ENCODE data around the gene MBD6. TPM values are rescaled to one million over a fixed set of nuclear protein-coding genes. Genes with fewer than 3 reads are reported as not detected.

Gene MBD6
- total and polyA plus RNA-seq, 2 of the 13 experiments (the other 11 are each of a cell fraction or from before 2014, with no cell fraction given) = 4.1 to 5.9 TPM

DNA sequence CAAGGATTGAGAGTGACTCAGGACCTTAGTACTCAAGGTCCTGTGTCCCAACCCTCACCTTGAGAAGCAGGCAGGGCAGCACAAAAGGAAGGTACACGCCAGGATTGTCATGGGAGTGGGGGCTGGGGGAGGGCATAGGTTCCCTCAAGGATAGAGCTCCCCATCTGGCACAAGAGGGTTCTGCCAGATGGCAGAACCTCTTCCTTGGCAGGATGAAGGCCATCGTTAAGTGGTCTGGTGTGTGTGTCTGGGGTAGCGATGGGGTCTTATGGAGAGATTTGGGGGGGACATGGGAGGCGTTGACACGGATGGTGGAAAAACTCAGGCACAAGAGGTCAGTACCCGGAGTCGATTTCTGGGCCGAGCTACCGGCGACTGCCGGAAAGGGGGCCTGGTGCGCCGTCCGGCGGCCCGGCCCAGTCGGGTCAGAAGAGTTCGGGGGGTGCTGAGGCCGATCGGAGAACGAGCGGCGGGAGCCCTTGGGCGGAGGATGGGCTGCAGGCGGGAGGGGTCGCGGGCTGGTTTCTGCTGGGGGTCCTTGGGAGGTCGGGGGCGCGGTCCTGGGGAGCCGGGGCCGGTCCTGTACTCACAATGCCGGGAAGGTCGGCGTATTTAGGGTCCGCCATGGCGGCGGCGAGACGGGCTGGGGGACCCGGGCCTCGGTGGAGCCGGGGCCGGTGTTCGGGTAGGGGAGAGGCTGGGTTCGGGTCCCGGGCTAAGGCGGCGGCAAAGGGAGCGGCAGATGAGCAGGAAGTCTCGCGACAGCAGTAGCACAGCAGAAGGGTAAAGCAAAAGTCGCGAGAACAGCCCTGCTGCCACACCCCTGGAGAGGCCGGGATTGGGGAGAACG lies 24.0 kb downstream of the MBD6 start, which contains the start of gene DCTN2 (continued):
- TF ChIP-seq, protein P1, sequence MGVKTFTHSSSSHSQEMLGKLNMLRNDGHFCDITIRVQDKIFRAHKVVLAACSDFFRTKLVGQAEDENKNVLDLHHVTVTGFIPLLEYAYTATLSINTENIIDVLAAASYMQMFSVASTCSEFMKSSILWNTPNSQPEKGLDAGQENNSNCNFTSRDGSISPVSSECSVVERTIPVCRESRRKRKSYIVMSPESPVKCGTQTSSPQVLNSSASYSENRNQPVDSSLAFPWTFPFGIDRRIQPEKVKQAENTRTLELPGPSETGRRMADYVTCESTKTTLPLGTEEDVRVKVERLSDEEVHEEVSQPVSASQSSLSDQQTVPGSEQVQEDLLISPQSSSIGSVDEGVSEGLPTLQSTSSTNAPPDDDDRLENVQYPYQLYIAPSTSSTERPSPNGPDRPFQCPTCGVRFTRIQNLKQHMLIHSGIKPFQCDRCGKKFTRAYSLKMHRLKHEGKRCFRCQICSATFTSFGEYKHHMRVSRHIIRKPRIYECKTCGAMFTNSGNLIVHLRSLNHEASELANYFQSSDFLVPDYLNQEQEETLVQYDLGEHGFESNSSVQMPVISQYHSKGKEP (CRISPR knock-in tag; IDR thresholded peaks at IDR 0.05) = no peak
- TF ChIP-seq, protein P2, sequence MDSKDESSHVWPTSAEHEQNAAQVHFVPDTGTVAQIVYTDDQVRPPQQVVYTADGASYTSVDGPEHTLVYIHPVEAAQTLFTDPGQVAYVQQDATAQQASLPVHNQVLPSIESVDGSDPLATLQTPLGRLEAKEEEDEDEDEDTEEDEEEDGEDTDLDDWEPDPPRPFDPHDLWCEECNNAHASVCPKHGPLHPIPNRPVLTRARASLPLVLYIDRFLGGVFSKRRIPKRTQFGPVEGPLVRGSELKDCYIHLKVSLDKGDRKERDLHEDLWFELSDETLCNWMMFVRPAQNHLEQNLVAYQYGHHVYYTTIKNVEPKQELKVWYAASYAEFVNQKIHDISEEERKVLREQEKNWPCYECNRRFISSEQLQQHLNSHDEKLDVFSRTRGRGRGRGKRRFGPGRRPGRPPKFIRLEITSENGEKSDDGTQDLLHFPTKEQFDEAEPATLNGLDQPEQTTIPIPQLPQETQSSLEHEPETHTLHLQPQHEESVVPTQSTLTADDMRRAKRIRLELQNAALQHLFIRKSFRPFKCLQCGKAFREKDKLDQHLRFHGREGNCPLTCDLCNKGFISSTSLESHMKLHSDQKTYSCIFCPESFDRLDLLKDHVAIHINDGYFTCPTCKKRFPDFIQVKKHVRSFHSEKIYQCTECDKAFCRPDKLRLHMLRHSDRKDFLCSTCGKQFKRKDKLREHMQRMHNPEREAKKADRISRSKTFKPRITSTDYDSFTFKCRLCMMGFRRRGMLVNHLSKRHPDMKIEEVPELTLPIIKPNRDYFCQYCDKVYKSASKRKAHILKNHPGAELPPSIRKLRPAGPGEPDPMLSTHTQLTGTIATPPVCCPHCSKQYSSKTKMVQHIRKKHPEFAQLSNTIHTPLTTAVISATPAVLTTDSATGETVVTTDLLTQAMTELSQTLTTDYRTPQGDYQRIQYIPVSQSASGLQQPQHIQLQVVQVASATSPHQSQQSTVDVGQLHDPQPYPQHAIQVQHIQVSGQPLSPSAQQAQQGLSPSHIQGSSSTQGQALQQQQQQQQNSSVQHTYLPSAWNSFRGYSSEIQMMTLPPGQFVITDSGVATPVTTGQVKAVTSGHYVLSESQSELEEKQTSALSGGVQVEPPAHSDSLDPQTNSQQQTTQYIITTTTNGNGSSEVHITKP (CRISPR knock-in tag; IDR thresholded peaks at IDR 0.05; ENCODE audit: low read depth) = no peak
- TF ChIP-seq, protein P3, sequence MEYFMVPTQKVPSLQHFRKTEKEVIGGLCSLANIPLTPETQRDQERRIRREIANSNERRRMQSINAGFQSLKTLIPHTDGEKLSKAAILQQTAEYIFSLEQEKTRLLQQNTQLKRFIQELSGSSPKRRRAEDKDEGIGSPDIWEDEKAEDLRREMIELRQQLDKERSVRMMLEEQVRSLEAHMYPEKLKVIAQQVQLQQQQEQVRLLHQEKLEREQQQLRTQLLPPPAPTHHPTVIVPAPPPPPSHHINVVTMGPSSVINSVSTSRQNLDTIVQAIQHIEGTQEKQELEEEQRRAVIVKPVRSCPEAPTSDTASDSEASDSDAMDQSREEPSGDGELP (IDR thresholded peaks at IDR 0.05; ENCODE audit: borderline replicate concordance, low read depth) = no peak; the same call in 1 of the 2 replicates
- TF ChIP-seq FOSL1 (CRISPR knock-in tag; IDR thresholded peaks at IDR 0.05; ENCODE audit: borderline replicate concordance) (no peak), ZNF543 (CRISPR knock-in tag; IDR thresholded peaks at IDR 0.05) (no peak), THAP11 (CRISPR knock-in tag; IDR thresholded peaks at IDR 0.05) (no peak), RAD21 (CRISPR knock-in tag; IDR thresholded peaks at IDR 0.05) (peak; percentile 7; the same call in 1 of the 2 replicates), ZFP41 (CRISPR knock-in tag; IDR thresholded peaks at IDR 0.05; ENCODE audit: borderline replicate concordance) (no peak), TBX3 (IDR thresholded peaks at IDR 0.05; ENCODE audit: borderline replicate concordance) (no peak), IKZF4 (CRISPR knock-in tag; IDR thresholded peaks at IDR 0.05; ENCODE audit: borderline replicate concordance, low read depth, not compliant biosample characterization) (no peak), ZNF788 (CRISPR knock-in tag; IDR thresholded peaks at IDR 0.05; ENCODE audit: borderline replicate concordance) (peak; percentile 29; the same call in 1 of the 2 replicates), FOXK1 (CRISPR knock-in tag; IDR thresholded peaks at IDR 0.05; ENCODE audit: borderline replicate concordance, low read depth) (no peak), MXD4 (CRISPR knock-in tag; IDR thresholded peaks at IDR 0.05) (no peak), RBAK (CRISPR knock-in tag; IDR thresholded peaks at IDR 0.05) (no peak), KDM6A (CRISPR knock-in tag; IDR thresholded peaks at IDR 0.05; ENCODE audit: low read depth) (no peak), RFXANK (CRISPR knock-in tag; IDR thresholded peaks at IDR 0.05) (no peak), HIVEP1 (CRISPR knock-in tag; IDR thresholded peaks at IDR 0.05) (no peak), FOXA1 (IDR thresholded peaks at IDR 0.05) (no peak), FOXA1 (CRISPR knock-in tag; IDR thresholded peaks at IDR 0.05) (no peak), ZFP1 (CRISPR knock-in tag; IDR thresholded peaks at IDR 0.05) (no peak)
- TF ChIP-seq, protein P4, sequence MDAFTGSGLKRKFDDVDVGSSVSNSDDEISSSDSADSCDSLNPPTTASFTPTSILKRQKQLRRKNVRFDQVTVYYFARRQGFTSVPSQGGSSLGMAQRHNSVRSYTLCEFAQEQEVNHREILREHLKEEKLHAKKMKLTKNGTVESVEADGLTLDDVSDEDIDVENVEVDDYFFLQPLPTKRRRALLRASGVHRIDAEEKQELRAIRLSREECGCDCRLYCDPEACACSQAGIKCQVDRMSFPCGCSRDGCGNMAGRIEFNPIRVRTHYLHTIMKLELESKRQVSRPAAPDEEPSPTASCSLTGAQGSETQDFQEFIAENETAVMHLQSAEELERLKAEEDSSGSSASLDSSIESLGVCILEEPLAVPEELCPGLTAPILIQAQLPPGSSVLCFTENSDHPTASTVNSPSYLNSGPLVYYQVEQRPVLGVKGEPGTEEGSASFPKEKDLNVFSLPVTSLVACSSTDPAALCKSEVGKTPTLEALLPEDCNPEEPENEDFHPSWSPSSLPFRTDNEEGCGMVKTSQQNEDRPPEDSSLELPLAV (CRISPR knock-in tag; conservative IDR thresholded peaks at IDR 0.05; ENCODE audit: low read depth) = no peak
- TF ChIP-seq, protein P5, sequence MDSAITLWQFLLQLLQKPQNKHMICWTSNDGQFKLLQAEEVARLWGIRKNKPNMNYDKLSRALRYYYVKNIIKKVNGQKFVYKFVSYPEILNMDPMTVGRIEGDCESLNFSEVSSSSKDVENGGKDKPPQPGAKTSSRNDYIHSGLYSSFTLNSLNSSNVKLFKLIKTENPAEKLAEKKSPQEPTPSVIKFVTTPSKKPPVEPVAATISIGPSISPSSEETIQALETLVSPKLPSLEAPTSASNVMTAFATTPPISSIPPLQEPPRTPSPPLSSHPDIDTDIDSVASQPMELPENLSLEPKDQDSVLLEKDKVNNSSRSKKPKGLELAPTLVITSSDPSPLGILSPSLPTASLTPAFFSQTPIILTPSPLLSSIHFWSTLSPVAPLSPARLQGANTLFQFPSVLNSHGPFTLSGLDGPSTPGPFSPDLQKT (CRISPR knock-in tag; IDR thresholded peaks at IDR 0.05; ENCODE audit: borderline replicate concordance) = no peak

All from HepG2 (cell line).